GM18907 (cell line): ENCODE measurements around the gene ATG9A.

ENCODE experiments used
- ATAC-seq: cut with Tn5 transposase; IDR thresholded peaks from one replicate; pipeline ENCODE4 v1.9.1; 2021; ENCODE audit warnings: mild to moderate bottlenecking, moderate library complexity; ENCODE audit not compliant: unreplicated experiment

Gene ATG9A

DNA sequence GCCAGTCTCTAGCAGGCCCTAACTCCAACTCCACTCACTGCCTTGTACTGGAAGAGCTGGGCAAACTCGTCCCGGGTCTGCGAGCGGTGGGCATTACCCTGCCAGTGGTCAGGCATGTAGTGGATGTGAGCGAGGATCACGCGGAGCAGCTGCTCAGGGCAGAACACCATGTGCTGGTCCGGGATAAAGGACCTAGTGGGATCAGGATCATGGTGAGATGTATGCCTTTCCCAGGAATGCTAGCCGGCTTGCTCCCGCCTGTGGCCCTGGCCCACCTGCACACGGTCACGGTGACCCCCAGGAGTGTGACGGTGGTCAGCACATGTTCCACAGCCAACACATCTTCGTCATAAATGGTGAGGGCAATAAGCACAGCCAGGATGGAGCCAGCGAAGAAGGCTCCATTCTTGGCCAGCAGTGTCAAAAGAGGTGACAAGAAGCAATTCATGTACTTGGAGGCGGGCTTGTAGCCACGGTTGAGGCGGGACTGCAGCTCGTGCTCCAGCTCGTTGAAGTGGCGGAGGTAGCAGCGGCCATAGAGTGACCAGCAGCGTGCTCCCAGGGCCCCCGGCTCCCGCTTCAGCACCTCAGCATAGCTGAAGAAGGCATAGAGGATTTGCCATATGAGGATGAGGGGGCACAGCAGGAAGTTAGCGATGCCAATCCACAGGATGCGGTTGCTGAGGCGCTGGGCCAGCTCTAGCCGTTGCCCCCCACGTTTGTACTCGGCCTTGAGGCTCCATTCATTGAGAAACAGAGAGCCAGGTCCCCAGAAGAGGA lies 5.4 kb downstream of the ATG9A start:
- no peak for ATAC-seq

DNA sequence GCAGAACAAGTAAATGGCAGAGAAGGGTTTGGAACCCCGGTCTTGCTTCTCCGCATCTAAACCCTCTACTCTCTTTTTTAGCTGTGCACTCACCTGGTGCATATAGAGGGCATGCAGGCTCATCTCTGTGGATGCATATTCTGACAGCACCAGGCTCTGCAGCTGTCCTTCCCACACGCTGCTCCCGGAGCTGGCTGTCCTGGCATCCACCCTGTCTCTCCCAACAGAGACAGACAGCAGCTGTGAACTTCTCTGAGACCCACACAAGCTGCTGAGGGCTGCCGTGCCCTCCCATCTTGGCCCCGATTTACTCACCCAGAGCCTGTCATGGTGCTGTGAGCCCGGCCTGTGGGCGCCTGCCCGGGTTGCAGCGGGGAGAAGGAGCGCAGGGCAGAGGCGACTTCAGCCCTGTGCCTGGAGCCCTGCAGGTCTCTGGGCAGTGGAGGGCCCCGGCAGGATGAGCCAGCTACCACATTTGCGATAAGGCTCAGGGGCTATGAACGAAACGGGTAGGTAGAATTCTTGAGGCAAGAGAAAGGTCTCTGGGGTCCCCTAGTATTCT lies 7.4 kb downstream of the ATG9A start:
- ATAC-seq = no peak

DNA sequence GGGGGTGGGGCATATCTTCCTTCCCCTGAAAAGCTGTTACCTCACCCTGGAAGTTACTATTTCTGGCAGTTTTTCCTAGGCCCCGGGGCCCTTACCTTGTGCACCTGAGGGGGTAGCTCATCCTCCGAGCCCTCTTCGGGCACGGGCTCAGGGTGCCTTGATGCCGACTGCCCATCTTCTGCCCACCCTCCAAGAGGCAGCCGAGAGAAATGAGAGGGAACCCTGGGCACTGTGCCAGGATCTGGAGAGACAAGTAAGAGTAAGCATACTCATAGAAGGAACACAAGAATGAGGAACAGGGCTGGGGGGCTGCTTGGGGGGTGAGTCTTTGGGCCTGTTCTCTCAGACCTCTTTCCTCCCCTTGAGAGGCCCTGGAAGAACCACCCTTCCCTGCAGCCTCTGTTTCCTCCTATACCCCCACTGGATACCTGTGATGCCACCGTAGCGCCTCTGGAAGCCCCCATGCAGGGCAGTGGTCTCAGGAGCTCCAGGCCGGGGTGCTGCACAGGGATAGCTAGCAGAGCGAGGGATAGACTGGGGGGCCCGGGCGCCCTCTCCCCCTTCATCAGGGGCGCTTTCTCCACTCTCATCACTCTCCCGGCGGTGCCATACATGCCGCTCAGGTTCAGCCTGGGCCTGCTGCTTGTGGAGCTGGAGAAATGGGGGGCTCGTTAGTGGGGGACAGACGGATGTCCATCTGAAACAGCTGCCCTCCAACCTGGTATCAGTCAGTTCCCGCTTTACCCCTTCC lies 8.6 kb downstream of the ATG9A start:
- ATAC-seq = no peak

DNA sequence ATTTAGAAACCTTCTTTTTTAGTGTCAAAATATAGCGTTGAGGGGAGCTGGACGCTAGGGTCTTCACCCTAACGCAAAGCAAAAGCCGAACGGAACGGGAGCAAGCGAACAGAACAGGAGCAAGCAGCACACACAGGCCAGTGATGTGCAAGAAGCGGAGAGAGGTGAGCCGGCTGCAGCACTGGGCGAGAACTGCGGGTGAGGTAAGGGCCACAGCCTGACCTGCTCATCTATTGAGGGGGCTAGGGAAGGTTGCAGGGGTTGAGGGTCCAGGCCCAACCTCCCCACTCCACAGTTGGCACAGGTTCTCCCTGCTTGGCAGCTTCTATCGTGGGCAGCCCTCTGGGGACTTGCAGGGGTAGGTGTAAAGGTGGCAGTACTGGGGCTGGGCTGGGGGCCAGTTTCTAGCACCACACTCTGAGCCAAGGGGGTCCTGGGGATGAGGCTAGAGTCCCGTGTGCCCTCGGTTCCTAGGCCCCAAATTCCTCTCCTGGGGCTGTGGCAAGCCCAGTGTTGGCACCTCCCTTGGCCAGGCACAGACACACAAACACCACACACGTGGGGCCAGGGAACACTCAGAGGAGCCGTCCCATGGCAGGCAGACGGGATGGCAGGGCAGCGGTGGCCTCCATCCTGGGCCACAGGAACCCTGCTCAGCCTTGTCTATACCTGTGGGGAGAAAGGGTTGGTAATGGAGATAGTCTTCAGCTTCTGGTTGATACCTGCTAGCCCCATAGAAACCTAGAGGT lies 9.5 kb downstream of the ATG9A start:
- no peak for ATAC-seq

DNA sequence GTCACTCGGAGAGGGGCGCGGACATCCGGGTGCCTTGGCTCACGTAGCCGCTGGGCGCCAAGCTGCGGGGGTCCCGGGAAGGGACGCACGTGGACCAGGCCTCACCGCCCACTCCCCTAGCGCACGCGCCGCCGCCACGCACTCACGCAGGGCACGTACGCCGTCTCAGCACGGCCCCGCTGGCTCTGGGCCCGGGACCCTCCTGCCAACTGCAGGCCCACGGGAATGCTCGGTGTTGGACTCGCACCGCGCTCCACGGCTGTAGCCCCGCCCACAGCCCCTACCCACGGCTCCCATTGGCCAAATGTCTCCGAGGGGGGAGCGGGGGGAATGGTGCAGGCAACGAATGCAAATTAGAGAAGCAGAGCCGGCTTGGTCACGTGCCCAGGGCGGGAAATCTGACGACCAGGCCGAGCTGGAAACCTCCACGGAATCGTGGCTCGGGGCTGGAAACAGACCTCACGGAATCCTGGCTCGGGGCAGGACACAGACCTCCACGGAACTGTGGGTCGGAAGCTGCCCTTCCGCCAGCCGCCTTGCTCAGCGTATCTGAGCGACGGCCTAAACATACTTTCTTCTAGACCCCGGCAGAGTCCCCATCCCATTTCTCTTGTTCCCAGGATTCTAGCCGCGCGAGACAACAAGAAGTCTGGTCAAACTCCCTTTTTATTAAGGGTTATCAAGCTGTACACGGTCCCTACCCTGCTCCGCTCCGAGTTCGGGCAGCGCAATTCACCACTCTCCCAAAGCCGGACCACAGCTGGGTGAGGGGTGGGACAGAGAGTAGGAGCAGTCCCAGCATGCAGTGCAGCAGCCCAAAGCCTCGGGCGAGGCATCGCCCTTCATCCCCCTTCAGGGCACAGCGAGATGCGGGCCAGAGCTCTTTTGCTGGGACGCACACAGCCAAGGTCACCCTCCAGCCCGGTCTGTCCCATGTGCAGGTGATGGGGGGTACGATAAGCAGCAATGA lies 10.4 kb downstream of the ATG9A start, which contains the start of gene ABCB6:
TSS of gene ABCB6 (minus strand) at position 227 of the 970 bp plus-strand sequence. CDS start 285 bp downstream, outside the sequence.
- ATAC-seq = peak; percentile 76

DNA sequence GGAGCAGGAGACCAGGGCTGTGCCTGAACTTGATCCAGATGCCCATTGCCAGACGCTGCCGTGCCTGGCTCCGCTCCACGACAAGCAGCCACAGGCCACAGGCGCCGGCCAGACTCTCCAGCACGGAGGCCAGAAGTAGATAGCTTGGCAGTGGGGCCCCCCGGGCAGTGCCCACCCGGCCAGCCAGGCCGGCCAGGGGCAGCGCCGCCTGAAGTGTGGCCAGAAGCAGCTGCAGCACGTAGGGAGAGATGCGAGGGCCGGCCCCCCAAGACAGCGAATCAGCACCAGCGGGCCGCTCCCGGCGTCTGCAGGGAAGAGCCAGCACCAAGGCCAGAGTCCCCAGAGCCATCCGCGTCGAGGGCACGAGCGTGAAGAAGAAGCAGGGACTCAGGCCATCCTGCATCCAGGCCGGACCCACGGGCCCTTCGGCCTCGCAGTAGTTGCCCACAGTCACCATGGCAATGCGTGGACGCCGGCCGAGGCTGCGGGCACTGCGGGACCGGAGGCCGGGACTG lies 11.2 kb downstream of the ATG9A start:
- peak; percentile 22 for ATAC-seq

DNA sequence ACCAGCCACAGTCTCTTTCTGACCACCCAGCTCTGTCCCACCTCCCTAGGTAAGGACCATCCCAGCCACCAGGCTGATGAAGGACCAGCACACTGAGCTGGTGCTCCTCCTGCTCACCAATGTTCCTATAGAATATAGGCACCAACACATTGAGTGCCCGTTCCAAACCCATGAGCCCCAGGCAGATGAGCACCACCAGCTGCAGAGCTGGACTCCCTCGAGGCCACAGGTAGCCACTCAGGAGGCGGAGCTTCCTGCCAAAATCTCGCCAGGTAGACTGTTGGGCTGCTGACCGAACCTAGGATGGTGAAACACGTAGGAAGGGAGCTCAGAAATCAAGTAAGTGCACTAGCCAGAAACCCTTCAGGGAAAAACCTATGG lies 12.9 kb downstream of the ATG9A start:
- no peak for ATAC-seq

DNA sequence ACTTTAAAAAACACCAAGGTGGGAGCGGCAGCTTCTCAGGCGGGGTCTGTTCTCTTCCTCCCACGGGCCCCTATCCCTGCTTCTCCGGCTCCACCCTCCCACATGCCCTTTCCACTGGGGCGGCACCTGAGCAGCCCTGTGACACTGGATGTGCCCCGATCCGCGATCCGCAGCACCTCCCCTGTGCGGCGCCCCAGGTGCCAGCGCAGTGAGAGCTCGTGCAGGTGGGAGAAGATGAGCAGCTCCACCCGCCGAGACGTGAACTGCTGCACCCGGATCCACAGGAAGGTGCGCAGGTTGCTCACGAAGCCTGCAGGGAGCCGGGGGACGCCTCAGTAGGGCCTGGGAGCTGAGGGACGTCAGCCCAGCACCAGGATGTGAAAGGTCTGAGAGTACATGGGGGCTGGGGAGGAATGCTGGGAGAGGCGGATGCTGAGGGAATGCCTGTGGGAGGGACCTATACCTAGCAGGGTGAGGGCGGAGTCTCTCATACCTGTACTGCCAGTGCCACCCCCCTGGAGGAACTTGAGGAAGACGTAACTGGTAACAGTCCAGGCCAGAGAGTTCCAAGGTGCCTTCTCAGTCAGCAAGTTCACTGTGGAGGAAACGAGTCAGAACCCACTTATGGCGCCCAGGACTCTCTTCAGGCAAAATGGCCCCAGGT lies 13.4 kb downstream of the ATG9A start:
- no peak for ATAC-seq

DNA sequence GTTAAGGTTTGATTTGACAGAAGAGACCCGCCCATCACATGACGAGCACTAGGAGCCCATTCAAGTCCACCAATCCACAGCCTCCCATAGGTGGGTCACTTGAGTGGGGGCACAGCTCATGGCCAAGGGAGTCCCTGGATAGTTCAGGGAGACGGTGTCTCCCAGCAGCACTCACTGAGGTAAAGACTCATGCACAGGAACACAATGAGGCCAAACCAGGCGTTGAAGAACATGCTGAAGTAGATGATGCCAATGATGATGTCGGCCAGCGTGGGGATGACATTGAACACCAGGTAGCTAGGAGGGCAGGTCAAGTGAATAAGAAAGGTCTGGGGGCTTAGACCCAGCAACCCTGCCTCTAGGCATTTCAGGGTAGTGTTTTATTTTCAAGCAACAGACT lies 14.7 kb downstream of the ATG9A start:
- no peak for ATAC-seq

DNA sequence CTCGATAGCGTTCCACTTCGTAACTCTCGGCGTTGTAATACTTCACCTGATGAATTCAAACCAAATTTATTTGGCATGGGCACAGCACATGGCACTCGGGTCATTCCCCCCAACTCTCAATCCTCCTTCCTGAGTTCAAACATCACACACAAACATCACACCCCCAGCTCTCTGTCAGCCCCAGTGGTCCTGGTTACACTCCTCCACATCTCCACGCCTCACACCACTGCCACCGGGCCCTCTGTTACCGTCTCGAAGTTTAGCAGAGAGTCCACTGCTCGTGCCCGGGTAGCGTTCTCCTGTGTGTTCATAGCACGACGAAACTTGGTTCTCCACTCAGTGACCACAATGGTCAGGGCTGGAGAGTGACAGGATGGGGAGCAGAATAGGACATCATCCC lies 15.3 kb downstream of the ATG9A start:
- no peak for ATAC-seq

DNA sequence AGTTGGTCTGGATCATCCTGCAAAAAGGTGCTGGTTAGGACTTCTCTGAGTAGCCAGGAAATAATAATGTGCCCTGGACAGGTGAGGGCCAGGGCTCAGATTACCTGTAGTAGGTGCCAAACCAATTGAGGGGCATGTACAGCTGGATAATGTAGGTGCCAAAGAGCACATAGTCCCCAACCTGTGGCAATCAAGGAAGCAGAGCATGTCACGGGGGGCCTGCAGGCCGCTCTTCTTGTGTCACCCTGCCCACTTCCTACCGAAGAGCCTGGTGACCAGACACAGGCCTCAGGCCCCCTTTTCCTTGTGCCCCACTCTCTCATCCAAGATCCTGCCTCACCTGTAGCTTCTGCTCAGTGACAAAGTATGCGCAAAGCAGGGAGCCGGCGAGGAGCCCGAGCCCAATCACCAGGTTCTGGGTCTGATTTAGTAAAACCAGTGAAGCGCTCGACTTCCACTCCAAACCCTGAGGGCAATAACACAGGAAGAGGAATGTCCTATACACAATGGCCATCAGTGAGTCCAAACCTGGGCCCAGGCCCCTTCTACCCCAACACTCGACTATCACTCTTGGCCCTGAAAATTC lies 15.9 kb downstream of the ATG9A start:
- ATAC-seq = no peak

DNA sequence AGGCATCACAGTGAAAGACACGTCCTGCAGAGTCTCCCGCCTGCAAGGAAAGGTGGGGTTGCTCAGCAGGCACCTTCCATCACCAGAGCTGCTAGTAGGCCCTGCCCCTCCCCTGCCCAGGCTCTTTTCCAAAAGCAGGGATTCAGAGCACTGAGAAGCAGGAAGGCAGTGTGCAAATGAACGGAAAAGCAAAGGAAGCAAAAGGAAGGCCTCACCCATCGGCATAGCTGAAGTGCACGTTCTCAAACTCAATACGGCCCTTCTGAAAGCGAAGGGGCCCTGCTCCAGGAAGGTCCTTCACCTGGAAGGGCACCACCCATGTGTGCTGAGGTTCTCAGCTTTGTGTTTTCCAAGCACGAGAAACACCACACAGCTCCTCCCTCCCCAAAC lies 16.4 kb downstream of the ATG9A start:
- no peak for ATAC-seq

DNA sequence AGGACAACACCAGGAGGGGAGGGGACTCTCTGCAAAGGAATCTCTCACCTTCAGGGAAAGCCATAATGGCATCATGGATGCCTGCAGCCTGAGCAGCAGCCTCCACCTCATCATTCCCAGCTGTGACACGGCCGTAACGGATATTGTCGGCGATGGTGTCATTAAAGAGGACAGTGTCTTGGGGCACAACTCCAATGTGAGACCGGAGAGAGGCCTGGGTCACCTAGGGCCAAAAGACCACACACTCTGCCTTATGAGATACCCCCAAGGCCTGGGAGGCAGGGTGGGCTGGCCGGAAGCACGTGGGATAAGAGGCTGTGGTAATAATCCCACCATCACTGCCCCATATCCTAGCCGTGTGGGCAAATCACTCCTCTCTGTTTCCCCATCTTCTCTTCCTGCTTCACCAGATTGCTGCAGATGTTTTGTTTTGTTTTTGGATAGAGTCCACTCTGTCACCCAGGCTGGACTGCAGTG lies 18.5 kb downstream of the ATG9A start:
- ATAC-seq = no peak

DNA sequence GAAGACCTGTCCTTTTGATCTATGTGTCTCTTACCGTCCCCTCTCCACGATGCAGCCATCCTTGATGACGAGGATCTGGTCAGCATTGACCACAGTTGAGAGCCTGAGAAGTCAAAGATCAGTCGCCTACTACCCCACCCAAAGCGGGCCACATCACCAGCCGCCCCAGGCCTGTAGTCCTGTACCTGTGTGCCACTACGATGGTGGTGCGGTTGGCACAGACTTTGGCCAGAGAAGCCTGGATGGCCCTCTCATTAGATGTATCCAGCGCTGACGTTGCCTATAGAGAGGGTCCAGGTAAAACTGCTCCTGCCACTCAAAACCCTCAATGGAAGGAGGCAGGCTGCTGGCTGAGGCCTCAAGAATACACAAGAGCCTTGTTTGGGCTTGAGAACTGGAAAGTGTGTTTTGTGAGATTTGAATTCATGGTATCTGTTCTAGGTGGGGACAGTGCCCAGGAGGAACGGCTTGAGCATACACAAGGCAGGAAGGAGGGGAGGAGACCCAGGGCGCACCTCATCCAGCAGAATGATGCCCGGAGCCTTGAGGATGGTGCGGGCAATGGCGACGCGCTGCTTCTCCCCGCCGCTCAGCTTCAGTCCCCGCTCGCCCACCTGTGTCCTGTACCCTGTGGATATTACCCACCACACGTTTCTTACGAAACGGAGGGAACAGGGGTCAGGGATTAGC lies 19.1 kb downstream of the ATG9A start:
- no peak for ATAC-seq

DNA sequence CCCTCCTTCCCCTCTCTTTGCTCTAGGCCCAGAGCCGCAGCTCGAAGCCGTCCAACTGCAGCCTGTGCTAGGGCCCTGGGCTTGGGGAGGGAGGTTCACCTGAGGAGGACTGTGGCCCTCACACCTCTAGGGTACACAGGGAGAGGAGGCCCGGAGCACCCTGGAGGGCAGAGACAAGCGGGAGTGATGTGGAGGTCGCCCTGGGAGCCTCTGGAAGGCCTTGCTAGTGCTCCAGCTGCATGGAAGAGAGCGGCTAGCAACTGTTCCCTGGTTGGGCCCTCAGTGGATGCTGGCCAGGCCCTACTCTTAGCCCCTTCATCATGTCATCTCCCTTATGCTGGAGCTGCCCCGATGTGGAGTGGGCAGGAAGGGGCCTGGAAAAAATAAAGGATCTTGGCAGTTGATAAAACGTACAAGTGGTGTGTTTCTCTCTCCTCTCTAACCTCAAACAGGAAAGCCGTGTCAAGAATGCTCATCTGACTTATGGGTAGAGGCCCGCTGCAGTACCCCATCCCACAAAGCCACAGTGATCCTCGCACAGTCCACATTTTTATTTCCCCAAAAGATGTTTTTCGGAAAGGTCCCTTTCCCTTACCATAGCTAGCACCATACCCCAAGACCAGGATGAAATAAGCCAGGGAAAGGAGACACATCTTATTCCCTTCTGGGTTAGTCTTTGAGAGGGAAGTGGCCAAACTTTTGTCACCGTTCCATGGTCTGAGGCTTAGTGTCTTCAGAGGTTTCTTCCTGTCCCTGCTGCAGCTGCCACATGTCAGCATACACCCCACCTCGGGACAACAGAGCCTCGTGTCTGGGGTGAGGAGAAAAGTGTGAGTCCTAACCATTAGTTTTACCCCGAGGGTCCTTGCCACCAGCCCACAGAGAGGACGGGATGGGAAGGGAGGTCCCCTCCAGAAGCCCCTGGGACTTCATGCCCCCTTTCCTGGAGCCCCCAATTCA lies 19.9 kb downstream of the ATG9A start:
- ATAC-seq = no peak

DNA sequence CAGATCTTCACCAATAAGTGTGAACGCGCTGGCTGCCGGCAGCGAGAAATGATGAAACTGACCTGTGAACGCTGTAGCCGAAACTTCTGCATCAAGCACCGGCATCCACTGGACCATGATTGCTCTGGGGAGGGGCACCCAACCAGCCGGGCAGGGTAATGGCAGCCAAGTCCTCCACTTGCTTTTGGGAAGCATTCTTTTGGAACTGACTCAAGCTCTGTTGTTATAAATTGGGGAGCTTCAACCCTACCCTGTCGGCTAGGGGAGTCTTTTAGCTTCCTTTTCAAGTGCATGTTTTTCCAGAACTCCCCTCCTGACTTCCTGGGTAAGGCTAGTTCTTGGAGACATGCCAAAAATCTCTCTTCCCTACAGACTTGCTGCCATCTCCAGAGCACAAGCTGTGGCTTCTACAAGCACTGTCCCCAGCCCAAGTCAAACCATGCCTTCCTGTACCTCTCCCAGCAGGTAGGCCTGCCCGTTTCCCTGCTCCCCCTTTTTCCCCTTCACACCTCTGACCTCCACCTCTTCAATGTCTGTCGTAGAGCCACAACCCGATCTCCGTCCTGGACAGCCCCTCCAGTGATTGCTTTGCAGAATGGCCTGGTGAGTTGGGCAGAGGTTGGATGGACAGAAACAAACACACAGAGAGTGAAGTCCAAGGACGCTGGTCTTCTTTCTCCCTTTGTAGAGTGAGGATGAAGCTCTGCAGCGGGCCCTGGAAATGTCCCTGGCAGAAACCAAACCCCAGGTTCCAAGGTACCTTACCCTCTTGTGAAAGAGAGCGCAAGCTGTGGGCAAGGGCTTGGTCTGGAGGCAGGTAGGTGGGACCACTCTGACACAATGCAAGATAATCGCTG lies 21.3 kb downstream of the ATG9A start:
- no peak for ATAC-seq
